HG03097 (cell line): ENCODE measurements around the gene HMGN3.

Source experiments
- ATAC-seq: cut with Tn5 transposase; IDR thresholded peaks from one replicate; pipeline ENCODE4 v1.9.1; 2021; ENCODE audit not compliant: unreplicated experiment, low FRiP score

The HMGN3 gene

DNA sequence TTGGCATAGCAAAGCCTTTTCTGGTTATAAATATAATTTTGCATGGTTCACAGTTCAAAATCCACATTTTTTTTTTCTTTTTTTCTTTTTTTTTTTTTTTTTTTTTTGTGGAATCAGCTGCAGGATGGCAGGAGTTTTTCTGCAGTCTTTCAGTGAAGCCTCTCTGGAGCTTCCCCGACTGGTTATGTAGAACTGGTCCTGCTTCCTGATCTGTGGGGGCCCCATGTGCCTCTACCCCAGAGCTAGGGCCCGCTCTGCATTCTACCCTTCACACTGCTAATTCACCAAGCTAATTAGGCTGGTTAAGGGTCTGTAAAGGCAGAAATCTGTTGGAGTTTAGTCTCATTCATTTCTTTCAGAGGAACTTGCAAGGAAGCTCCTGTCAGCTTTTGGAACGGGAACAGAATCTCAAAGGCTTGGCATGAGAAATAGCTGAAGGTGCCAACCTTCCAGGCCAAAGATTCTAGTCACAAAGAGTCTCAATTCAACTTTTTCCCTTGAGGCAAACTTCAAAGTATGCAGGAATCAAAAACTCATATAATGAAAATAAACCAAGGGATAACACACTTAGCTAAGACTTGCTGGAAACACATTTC lies 45.5 kb downstream of the HMGN3 start:
- ATAC-seq = no peak

DNA sequence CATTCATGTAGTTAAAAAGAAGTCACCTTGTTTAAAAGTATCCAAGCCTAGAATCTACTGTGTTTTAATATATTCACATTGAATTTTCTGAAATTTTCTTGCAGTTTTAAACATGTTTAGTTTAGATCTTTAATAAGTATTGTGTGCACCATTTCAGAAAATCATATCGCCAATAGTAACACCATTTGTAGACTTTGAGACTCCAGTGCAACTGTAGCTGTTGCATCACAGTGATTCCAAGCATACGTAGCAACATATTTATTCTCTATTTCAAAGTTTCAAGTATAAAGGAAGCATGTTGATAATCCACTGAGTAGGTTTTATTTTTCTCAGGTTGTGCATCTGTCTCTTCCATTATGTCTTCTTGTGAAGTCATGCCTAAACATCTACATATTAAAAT lies 46.4 kb downstream of the HMGN3 start:
- no peak for ATAC-seq

DNA sequence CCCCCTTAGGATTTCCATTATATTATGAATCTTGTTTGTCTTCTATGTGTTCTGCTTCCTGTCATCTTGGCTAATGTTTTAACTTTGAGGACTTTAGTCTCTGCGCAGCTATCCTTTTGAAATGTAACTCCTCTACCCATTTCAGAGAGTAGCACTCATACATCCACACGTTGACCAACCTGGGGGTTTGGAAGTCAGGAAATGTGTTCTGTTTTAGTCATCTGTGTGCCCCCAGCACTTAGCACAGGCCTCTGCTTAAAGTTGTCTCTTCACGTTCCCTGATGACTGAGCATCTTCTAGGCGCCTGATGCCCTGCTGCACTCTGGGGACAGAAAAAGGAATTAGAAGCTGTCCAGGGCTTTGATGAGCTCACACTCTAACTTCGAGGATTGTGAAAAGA lies 47.9 kb downstream of the HMGN3 start:
- ATAC-seq = no peak

DNA sequence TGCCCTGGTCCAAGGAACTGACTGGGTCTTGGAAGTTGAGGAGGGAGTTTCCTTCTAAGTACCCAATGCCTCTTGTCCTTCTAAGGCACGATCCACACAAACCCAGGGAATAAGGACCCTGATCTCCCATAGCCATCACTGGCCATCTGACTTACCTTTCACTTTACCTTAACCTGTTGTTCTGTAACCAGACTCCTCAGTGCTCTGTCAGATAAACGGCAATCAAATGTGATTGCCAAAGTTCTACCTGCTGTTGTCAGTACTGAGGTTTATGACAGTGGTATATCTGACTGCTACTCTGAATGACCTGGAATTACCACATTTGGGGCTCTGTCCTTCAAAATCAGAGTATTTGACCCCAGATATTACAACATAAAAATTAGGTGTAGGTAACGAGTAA lies 49.8 kb downstream of the HMGN3 start:
- no peak for ATAC-seq

DNA sequence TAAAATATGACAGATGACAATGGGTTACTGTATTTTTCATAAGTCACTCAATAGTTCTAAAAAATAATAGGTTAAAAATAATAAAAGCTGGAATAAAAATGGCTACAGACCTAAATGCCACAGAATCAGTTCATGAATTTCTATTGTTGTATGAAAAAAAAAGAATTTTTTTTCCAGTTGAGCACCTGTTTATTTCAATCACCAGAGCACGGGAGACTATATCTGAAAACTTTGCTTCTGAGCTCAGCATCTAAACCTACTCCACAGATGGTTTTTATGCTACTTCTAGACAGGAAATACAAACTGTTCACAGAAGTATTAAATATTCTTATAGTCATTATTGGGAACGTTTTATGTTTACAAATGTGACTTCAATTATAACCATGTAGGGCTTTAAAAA lies 50.4 kb downstream of the HMGN3 start:
- ATAC-seq = no peak

GRCh38 chr6:79180052-79180451 lies 54.4 kb downstream of the HMGN3 start:
- ATAC-seq = no peak

DNA sequence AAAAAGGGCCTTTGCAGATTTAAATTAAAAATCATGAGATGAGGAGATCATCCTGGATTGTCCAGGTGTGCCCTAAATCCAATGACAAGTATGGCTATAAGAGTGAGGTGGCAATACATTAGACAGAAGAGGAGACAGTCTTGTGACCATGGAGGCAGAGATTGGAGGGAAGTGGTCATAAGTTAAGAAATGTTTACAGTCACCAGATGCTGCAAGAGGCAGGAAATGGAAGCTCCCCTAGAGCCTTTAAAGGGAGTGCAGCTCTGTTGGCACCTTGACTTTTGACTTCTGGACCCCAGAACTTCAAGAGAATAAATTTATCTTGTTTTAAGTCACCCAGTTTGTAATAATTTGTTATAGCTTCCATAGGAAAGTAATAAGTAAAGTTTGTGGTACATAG lies 61.1 kb downstream of the HMGN3 start:
- no peak for ATAC-seq

GRCh38 chr6:79170959-79171358 lies 63.5 kb downstream of the HMGN3 start:
- no peak for ATAC-seq

DNA sequence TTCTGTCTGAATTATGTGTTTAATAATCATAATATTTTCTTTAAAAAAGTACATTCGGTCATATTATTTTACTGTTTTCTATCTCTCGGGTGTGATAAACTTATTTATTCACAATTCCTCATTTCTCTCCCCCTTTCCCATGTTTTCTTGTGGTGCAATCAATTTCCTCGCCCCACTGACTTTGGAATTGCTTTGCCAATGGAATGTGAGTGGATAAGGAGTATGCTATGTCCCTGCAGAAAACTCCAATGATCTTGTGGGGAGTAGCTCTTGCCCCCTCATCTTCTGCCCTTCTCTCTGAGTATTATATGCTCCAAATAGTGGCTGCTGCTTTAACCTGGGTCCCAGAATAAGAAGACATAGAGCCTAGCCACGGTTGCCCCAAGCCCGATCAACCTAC lies 64.1 kb downstream of the HMGN3 start:
- ATAC-seq = no peak

- no peak for ATAC-seq
Observed at GRCh38 chr6:79168695-79168980, 65.8 kb downstream of the HMGN3 start.

DNA sequence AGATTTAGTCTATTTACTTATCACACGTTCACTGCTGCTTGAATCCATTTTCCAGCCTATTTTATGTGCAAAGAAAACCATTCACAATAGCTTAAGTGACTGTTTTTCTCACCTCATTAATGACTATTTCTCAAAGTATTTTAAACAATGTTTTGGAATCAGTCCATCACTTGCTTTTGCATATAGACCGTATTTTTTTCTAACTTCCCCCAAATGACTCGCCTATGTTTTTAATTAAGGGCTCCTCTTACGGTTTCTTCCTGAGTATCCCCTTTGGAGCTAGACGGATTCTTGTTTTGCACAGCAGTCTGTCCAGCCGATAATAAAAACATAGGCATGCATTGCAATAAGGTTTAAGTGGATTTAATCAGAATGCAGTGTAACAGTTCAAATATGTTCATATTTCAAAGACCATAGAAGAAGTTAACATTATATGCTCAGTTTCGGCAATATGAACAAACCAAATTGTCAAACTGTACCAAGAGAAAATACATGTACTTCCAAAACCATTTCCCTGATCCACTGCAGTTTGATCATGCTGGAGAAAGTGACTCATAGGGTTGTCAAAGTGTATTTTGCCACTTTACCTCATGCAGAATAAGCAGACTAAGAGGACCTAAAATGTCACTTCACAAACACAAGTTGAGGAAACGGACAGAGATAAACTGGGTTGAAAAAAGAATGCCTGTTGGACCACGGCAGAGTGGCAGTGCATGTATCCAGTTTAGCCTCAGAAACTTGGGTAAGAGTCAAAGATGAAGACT lies 66.4 kb downstream of the HMGN3 start:
- ATAC-seq = no peak

DNA sequence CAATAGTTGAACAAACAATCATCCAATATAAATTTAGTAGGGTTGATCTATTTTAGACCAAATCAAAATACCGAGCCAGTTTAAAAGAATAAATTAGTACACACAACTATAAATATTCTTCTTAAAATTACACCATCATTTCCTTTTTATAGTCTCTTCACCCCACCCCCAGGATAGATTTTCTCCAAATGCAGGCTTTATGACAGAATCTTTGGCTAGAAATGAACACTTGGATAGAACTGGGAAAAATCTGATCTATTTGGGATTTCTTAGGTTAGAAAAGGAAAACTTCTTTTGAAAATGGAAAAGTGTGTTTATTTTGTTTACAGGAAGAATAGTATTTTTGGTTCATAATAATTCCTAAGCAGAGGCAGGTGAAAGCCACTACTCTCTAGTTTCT lies 74.6 kb downstream of the HMGN3 start:
- ATAC-seq = no peak

GRCh38 chr6:79158856-79159516 lies 75.5 kb downstream of the HMGN3 start:
- ATAC-seq = no peak

DNA sequence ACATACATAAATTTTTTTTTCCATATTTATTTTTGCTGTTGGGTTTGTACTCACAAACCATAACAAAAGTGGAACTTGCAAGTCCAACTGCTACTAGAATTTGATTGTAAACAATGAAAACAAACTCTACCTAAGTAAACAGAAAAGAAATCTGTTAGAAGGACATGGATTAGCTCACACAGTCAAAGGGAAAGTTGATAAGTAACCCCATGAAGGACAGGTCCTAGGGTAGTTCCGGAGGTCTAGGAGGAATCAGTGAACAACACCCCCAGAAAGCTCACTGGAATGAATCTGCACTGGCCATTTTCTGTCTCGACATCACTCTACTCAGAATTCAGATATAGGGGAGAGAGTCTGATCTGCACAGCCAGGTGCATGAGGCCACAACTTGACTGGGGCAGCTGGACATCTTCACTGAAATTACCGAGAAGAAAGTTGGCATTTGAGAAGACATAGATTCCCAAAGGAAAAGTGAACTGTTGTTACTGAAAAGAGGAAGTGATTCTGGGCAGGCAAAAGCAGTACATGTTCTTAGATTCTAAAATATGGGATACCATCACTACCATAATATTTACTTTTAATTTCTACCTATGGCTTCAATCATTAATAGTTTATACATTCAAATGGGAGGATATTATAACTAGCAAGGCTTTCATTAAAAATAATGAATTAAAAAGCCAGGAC lies 76.4 kb downstream of the HMGN3 start:
- ATAC-seq = no peak

- ATAC-seq = no peak
Observed at GRCh38 chr6:79152269-79152737, 82.2 kb downstream of the HMGN3 start.
